Measurements from ENCODE around the gene MLF1.

MLF1 gene

GRCh38 chr3:158571969-158572765 is 1.2 kb downstream of the MLF1 start:
- no peak for DNase-seq
- in situ Hi-C loops (cut with HindIII; ENCODE audit: low pct_ligation_motif_present, low pct_unique_long_range_greater_than_20kb, low sequenced_read_pairs), result no loop called here

- DNase-seq, result no peak
- in situ Hi-C loops (cut with HindIII; ENCODE audit: low pct_ligation_motif_present, low pct_unique_long_range_greater_than_20kb, low sequenced_read_pairs), result no loop called here
Observed at GRCh38 chr3:158572766-158573060, 1.7 kb downstream of the MLF1 start.

- in situ Hi-C loops (cut with HindIII; ENCODE audit: low pct_ligation_motif_present, low pct_unique_long_range_greater_than_20kb, low sequenced_read_pairs), result no loop called here
- peak; percentile 8 for DNase-seq
Observed at GRCh38 chr3:158573714-158574113, 2.7 kb downstream of the MLF1 start.

DNA sequence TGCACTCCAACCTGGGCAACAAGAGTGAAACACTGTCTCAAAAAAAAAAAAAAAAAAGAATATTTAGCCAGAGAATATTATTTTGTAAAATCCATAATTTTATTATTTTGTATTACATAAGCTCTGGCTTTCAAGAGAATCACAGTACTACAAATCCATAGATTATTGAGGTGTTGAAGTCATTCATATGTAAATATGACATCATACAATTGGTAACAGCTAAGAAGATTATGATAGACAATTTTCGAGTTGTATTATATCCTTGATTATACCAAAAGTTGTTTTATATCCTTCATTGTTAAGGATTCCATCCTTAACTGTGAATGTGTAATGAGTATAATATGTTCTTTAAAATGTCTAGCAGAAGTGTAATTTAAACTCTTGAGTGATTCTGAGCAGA is 3.7 kb downstream of the MLF1 start:
- in situ Hi-C loops (cut with HindIII; ENCODE audit: low pct_ligation_motif_present, low pct_unique_long_range_greater_than_20kb, low sequenced_read_pairs), result no loop called here
- DNase-seq, result no peak

DNA sequence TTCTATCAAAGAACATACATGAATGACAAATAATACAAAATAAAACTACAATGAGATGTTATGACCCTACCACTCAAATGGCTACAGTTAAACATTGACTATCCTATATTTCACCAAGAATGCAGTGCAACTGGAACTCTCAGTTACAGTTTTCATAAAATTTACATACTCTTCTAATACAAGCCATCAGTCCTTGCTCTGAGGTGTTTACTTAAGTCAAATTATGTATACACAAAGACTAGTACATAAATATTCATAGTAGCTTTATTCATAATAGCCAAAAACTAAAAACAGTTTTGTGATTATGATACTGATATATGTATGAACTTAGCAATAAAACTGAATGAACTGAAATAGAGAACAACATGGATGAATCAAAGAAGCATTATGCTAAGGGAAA is 19.2 kb downstream of the MLF1 start:
- DNase-seq, result no peak
- in situ Hi-C loops (cut with HindIII; ENCODE audit: low pct_ligation_motif_present, low pct_unique_long_range_greater_than_20kb, low sequenced_read_pairs), result no loop called here

- no peak for DNase-seq
- in situ Hi-C loops (cut with HindIII; ENCODE audit: low pct_ligation_motif_present, low pct_unique_long_range_greater_than_20kb, low sequenced_read_pairs), result no loop called here
Observed at GRCh38 chr3:158600787-158601186, 29.8 kb downstream of the MLF1 start.

DNA sequence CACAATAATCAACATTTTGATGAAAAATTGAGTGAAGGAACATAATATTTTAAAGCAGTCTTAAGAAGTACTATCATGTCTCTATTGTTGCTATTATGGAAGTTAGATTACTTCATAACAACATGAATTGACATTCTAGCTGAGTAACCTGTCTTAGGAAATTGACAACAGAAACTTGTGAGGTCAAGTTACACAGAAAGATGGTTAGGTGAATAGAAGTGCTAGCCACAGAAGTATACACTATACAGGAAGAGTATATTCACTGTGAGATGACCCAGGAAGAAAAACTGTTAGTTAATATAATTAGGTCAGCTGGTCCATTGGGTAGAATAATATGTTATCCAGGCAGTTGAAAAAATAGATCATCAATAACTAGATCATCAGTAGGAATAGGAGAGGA is 31.2 kb downstream of the MLF1 start:
- in situ Hi-C loops (cut with HindIII; ENCODE audit: low pct_ligation_motif_present, low pct_unique_long_range_greater_than_20kb, low sequenced_read_pairs), result no loop called here
- DNase-seq, result no peak

GRCh38 chr3:158617982-158618875 is 47.2 kb downstream of the MLF1 start:
- in situ Hi-C loops (cut with HindIII; ENCODE audit: low pct_ligation_motif_present, low pct_unique_long_range_greater_than_20kb, low sequenced_read_pairs), result no loop called here
- DNase-seq, result no peak

DNA sequence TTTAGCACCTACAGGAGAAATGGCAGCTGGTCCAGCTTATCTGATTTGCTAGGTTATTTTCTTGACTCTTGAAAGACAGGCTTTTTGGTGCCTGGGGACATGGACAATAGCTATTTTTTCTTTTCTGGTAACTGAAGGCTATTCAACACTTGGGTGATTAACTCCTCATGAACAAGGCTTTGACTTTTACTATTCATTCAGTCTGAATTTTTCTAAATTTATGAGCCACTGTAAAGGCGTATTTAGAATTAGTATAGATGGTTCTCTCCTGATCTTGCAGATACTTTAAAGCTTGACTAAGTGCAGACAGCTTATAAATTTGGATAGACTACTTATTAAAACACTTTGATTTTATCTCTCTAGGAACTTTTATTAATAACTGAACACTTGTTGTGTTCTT is 54.9 kb downstream of the MLF1 start:
- no peak for DNase-seq
- in situ Hi-C loops (cut with HindIII; ENCODE audit: low pct_ligation_motif_present, low pct_unique_long_range_greater_than_20kb, low sequenced_read_pairs), result no loop called here

DNA sequence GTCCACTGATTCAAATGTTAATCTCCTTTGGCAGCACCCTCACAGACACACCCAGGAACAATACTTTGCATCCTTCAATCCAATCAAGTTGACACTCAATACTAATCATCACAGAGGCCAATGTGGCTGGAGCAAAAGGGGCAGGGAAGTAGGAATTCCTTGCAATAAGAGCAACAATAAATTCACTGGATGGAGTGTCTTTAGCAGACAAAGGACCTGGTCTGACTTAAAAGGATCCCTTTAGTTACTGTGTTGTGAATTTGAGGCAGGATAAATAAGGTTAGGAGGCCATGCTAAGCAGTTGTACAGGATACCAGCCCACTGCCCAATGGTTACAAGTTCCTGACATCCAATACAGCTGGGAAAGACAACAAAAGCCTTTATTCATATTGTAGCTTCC is 61.0 kb downstream of the MLF1 start:
- DNase-seq, result no peak
- in situ Hi-C loops (cut with HindIII; ENCODE audit: low pct_ligation_motif_present, low pct_unique_long_range_greater_than_20kb, low sequenced_read_pairs), result no loop called here

GRCh38 chr3:158640646-158641045 is 69.7 kb downstream of the MLF1 start:
- no peak for DNase-seq
- in situ Hi-C loops (cut with HindIII; ENCODE audit: low pct_ligation_motif_present, low pct_unique_long_range_greater_than_20kb, low sequenced_read_pairs), result no loop called here

GRCh38 chr3:158642005-158642404 is 71.0 kb downstream of the MLF1 start:
- no peak for DNase-seq
- in situ Hi-C loops (cut with HindIII; ENCODE audit: low pct_ligation_motif_present, low pct_unique_long_range_greater_than_20kb, low sequenced_read_pairs), result no loop called here

GRCh38 chr3:158642474-158643210 is 71.6 kb downstream of the MLF1 start:
- DNase-seq, result no peak
- in situ Hi-C loops (cut with HindIII; ENCODE audit: low pct_ligation_motif_present, low pct_unique_long_range_greater_than_20kb, low sequenced_read_pairs), result no loop called here

DNA sequence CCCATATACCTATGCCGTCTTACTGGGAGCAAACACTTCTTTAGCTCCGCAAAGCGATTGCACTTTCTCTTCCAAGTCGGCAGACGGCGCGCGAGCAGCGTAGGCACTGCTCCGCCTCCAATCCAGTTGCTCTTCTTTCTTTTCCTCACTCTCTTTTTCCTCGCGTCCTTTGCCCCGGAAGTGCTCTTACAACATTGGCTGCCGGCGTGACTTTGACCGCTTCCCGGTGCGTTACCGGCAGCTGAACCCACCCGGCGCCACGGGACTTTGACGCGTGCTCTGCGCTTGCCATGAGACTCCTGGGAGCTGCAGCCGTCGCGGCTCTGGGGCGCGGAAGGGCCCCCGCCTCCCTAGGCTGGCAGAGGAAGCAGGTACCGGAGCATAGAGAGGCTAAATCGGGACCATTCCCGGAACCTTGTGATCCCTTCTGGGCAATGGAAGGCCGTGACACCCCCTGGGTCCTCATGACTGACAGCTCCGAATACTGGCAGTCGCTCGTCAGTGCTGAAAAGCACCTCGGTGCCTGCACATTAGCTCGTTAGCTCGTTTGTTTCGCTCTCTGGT is 73.4 kb downstream of the MLF1 start, which contains the start of gene GFM1:
GFM1 (plus strand) TSS at position 183 of the 564 bp plus-strand sequence; CDS start at position 291, 108 bp downstream.
- peak; percentile 95 for DNase-seq
- in situ Hi-C loops (cut with HindIII; ENCODE audit: low pct_ligation_motif_present, low pct_unique_long_range_greater_than_20kb, low sequenced_read_pairs), result no loop called here

- in situ Hi-C loops (cut with HindIII; ENCODE audit: low pct_ligation_motif_present, low pct_unique_long_range_greater_than_20kb, low sequenced_read_pairs), result loop anchor here (25.0 kb wide), 1 partner anchor 138 kb away; no protein-coding TSS in a partner anchor
- DNase-seq, result no peak
Observed at GRCh38 chr3:158649791-158650190, 78.8 kb downstream of the MLF1 start.

- in situ Hi-C loops (cut with HindIII; ENCODE audit: low pct_ligation_motif_present, low pct_unique_long_range_greater_than_20kb, low sequenced_read_pairs), result loop anchor here (25.0 kb wide), 1 partner anchor 136 kb away; no protein-coding TSS in a partner anchor
- no peak for DNase-seq
Observed at GRCh38 chr3:158651192-158651591, 80.2 kb downstream of the MLF1 start.

- DNase-seq, result no peak
- in situ Hi-C loops (cut with HindIII; ENCODE audit: low pct_ligation_motif_present, low pct_unique_long_range_greater_than_20kb, low sequenced_read_pairs), result loop anchor here (25.0 kb wide), 1 partner anchor 135 kb away; no protein-coding TSS in a partner anchor
Observed at GRCh38 chr3:158652463-158652862, 81.5 kb downstream of the MLF1 start.

Measured in ACHN (cell line).